SIG-M5 treated with dmso at 0.1 percent for 504 hours (cell line): Measurements from ENCODE around the gene RPUSD2.

Source experiments
- DNase-seq: peaks from one replicate; lab custom pipeline; 2025; ENCODE audit not compliant: unreplicated experiment; lab: John Stamatoyannopoulos, UW

The RPUSD2 gene

GRCh38 chr15:40569129-40569953 is at the start of gene RPUSD2:
TSS of gene RPUSD2 (plus strand) at chr15:40569299. CDS start at chr15:40569338, 39 bp downstream.
- peak; percentile 87 for DNase-seq

GRCh38 chr15:40523611-40524010 is 45.5 kb upstream of the RPUSD2 start:
- no peak for DNase-seq

GRCh38 chr15:40525855-40526254 is 43.2 kb upstream of the RPUSD2 start:
- DNase-seq: no peak

GRCh38 chr15:40528801-40529200 is 40.3 kb upstream of the RPUSD2 start:
- no peak for DNase-seq

- no peak for DNase-seq
Observed at GRCh38 chr15:40533763-40534364, 35.2 kb upstream of the RPUSD2 start.

- no peak for DNase-seq
Observed at GRCh38 chr15:40534371-40534770, 34.7 kb upstream of the RPUSD2 start.

- no peak for DNase-seq
Observed at GRCh38 chr15:40536501-40536900, 32.6 kb upstream of the RPUSD2 start.

GRCh38 chr15:40538976-40539375 is 30.1 kb upstream of the RPUSD2 start:
- no peak for DNase-seq

- no peak for DNase-seq
Observed at GRCh38 chr15:40543082-40543481, 26.0 kb upstream of the RPUSD2 start.

- DNase-seq: peak; percentile 81
Observed at GRCh38 chr15:40543631-40544294, 25.3 kb upstream of the RPUSD2 start.

- no peak for DNase-seq
Observed at GRCh38 chr15:40545457-40545856, 23.6 kb upstream of the RPUSD2 start.

- DNase-seq: no peak
Observed at GRCh38 chr15:40548610-40549009, 20.5 kb upstream of the RPUSD2 start.

GRCh38 chr15:40549894-40550293 is 19.2 kb upstream of the RPUSD2 start:
- no peak for DNase-seq

GRCh38 chr15:40550341-40551037 is 18.6 kb upstream of the RPUSD2 start:
- peak; percentile 89 for DNase-seq

GRCh38 chr15:40554161-40554525 is 15.0 kb upstream of the RPUSD2 start:
- DNase-seq: no peak

GRCh38 chr15:40555876-40556275 is 13.2 kb upstream of the RPUSD2 start:
- DNase-seq: no peak

- no peak for DNase-seq
Observed at GRCh38 chr15:40558952-40559742, 10.0 kb upstream of the RPUSD2 start.

- no peak for DNase-seq
Observed at GRCh38 chr15:40562691-40563090, 6.4 kb upstream of the RPUSD2 start.

- no peak for DNase-seq
Observed at GRCh38 chr15:40563426-40563825, 5.7 kb upstream of the RPUSD2 start.

GRCh38 chr15:40564591-40565332 is 4.3 kb upstream of the RPUSD2 start, which contains the start of gene CCDC32:
TSS of gene CCDC32 (minus strand) at chr15:40565042. CDS start at chr15:40563015, 2,027 bp downstream.
- peak; percentile 99 for DNase-seq
